B cell (primary cell): ENCODE data around the gene SHC3. TPM values are rescaled to one million over a fixed set of nuclear protein-coding genes. Genes with fewer than 3 reads are reported as not detected.

Source experiments
- ATAC-seq: fragments of 200-7000 bp; cut with Tn5 transposase; one replicate; pipeline ENCODE4 v1.10.0; 2021; ENCODE audit warnings: low read depth, mild to moderate bottlenecking, moderate number of reproducible peaks, moderate library complexity
- CTCF ChIA-PET: fragments of 350-600 bp; sonication (Branson Sonifier 250); formaldehyde crosslinking; loops from one replicate; lab custom pipeline; 2021; ENCODE audit warnings: antibody characterized with exemption, inconsistent platforms; lab: Charles Lee
- POLR2A ChIA-PET: fragments of 350-600 bp; sonication (Branson Sonifier 250); formaldehyde crosslinking; loops from one replicate; lab custom pipeline; 2021; ENCODE audit warnings: antibody characterized with exemption; lab: Charles Lee
- DNase-seq: peaks from one replicate; pipeline ENCODE4 v3.0.0; 2013
- H2AFZ ChIP-seq: 2 replicates; pipeline ENCODE4 v1.6.1; 2012; ENCODE audit warnings: mild to moderate bottlenecking, low read depth, low read length; ENCODE audit not compliant: insufficient read depth, poor library complexity, severe bottlenecking
- H3K27ac ChIP-seq, 2 donors: 1 replicate in 1 of 2; 2 replicates in 1 of 2; pipeline ENCODE4 v1.5.1; 2012 to 2013; ENCODE audit warnings: low read length in 2 of 2, mild to moderate bottlenecking in 2 of 2, moderate library complexity in 1 of 2
- H3K27me3 ChIP-seq, 4 experiments: fragments of 200-600 bp in 1 of 4; sonication (generic) in 1 of 4; replicated peaks in 1 of 4; 1 replicate in 2 of 4; 2 replicates in 2 of 4; pipeline versions ENCODE4 v1.6.1 to v1.7.0; 2013 to 2016; ENCODE audit warnings: low read length in 3 of 4, mild to moderate bottlenecking in 2 of 4, mixed read lengths in 1 of 4, moderate library complexity in 1 of 4; ENCODE audit not compliant: insufficient read depth in 4 of 4, control insufficient read depth in 3 of 4; ENCODE audit errors: control extremely low read depth in 1 of 4
- H3K36me3 ChIP-seq, 2 experiments: replicated peaks in 1 of 2; 1 replicate in 1 of 2; 2 replicates in 1 of 2; pipeline versions ENCODE4 v1.6.1 to v1.7.1; 2013; ENCODE audit warnings: low read length in 1 of 2; ENCODE audit not compliant: insufficient read depth in 2 of 2, control insufficient read depth in 1 of 2; ENCODE audit errors: control extremely low read depth in 1 of 2, extremely low read depth in 1 of 2
- H3K4me1 ChIP-seq, 2 donors: fragments of 200-600 bp in 1 of 2; sonication (generic) in 1 of 2; 1 replicate in 1 of 2; 2 replicates in 1 of 2; pipeline versions ENCODE4 v1.5.1 to v1.6.1; 2013 to 2017; ENCODE audit warnings: low read length in 2 of 2; ENCODE audit not compliant: control insufficient read depth in 2 of 2, insufficient read depth in 2 of 2
- H3K4me2 ChIP-seq: replicated peaks from 2 replicates; pipeline ENCODE3; 2012; ENCODE audit warnings: mild to moderate bottlenecking, low read depth, low read length; ENCODE audit not compliant: poor library complexity, severe bottlenecking
- H3K4me3 ChIP-seq, 5 experiments: fragments of 200-600 bp in 1 of 5; sonication (generic) in 1 of 5; 1 replicate in 3 of 5; 2 replicates in 2 of 5; pipeline versions ENCODE4 v1.5.1 to v1.7.0; 2011 to 2016; ENCODE audit warnings: low read length in 4 of 5, mild to moderate bottlenecking in 4 of 5, low read depth in 2 of 5, control low read depth in 1 of 5, moderate library complexity in 1 of 5; ENCODE audit not compliant: insufficient read depth in 1 of 5; ENCODE audit errors: control extremely low read depth in 1 of 5, extremely low read depth in 1 of 5
- H3K79me2 ChIP-seq: fragments of 200-600 bp; sonication (generic); one replicate; pipeline ENCODE4 v1.6.0; 2016; ENCODE audit warnings: low read length; ENCODE audit not compliant: control insufficient read depth, insufficient read depth
- H3K9ac ChIP-seq: fragments of 200-600 bp; sonication (generic); 2 replicates; pipeline ENCODE4 v1.6.1; 2017; ENCODE audit warnings: mild to moderate bottlenecking, low read length, moderate library complexity
- H3K9me3 ChIP-seq, 3 donors: one replicate each; pipeline versions ENCODE4 v1.6.1 to v1.7.1; 2013; ENCODE audit warnings: low read length in 2 of 3; ENCODE audit not compliant: control insufficient read depth in 2 of 3, insufficient read depth in 1 of 3; ENCODE audit errors: control extremely low read depth in 1 of 3
- H4K20me1 ChIP-seq: 2 replicates; pipeline ENCODE4 v1.6.0; 2012; ENCODE audit warnings: mild to moderate bottlenecking, low read length; ENCODE audit not compliant: insufficient read depth, control insufficient read depth, poor library complexity, severe bottlenecking
- H3K27ac Mint-ChIP-seq: one replicate; pipeline ENCODE4 v1.8.0; 2021; ENCODE audit warnings: mixed read lengths
- H3K27me3 Mint-ChIP-seq: one replicate; pipeline ENCODE4 v1.8.0; 2021; ENCODE audit warnings: mixed read lengths
- H3K4me1 Mint-ChIP-seq: one replicate; pipeline ENCODE4 v1.8.0; 2021; ENCODE audit warnings: mixed read lengths
- H3K4me3 Mint-ChIP-seq: one replicate; pipeline ENCODE4 v1.8.0; 2021; ENCODE audit warnings: mixed read lengths
- H3K9me3 Mint-ChIP-seq: one replicate; pipeline ENCODE4 v1.8.0; 2022; ENCODE audit warnings: mixed read lengths; ENCODE audit not compliant: insufficient read depth
- EZH2 ChIP-seq: IDR thresholded peaks from 2 replicates; pipeline ENCODE4 v1.6.1; 2012; ENCODE audit warnings: borderline replicate concordance, low read depth, mild to moderate bottlenecking, moderate library complexity, low read length; ENCODE audit not compliant: insufficient read depth, poor library complexity, severe bottlenecking
- WGBS: methylation state at CpG from one replicate; pipeline ENCODE4 v1.1.5; 2013; ENCODE audit warnings: missing lambda C conversion rate; ENCODE audit not compliant: insufficient coverage; 5-methylcytosine and 5-hydroxymethylcytosine counted together
- intact Hi-C: fragments of 100-400 bp; cut with micrococcal nuclease; formaldehyde crosslinking; loops from one replicate; pipeline ENCODE4 v1.10.0; 2022
- polyA plus RNA-seq: library from polyadenylated mRNA; depleted of rRNA; stranded (reverse); fragments of >200 nt; gene quantifications from 2 replicates; pipeline ENCODE4 v1.2.3, GENCODE V29; 2012
- total RNA-seq, 2 donors: library from RNA; stranded (reverse); fragments of 120-200 nt in 1 of 2; gene quantifications; 1 replicate in 1 of 2; 2 replicates in 1 of 2; pipeline versions ENCODE4 v1.2.3 to v1.2.4, GENCODE V29; 2013 to 2022
- TF ChIP-seq, protein P1 (sequence below): fragments of 200-600 bp; IDR thresholded peaks from one replicate; pipeline ENCODE4 v1.8.0; 2022; ENCODE audit warnings: antibody characterized with exemption, mild to moderate bottlenecking

Gene SHC3
- total and polyA plus RNA-seq, 2 donors (not counting 1 experiment from before 2014, with no cell fraction given) = 0.03 TPM; not detected in 1

GRCh38 chr9:88998503-88998902 lies 180.1 kb downstream of the SHC3 start:
- Histone ChIP-seq H3K36me3 (no peaks in the 10 kb centered on the region), H3K9ac (no peak overlapping the region), H3K4me3 (no peak overlapping the region), H3K27me3 (peaks cover 0 to 19% (median 5%) of the 10 kb centered on the region in 4 experiments), H4K20me1 (no peaks in the 10 kb centered on the region), H2AFZ (no peak overlapping the region), H3K4me1 (peaks cover 3 to 7% of the 10 kb centered on the region in 2 donors), H3K79me2 (no peaks in the 10 kb centered on the region), H3K9me3 (no peaks in the 10 kb centered on the region), H3K4me2 (no peak overlapping the region), H3K27ac (no peak overlapping the region)
- WGBS = 10% methylated on average over 2 of the region's 2 CpGs
- H3K9me3 Mint-ChIP-seq = no peaks in the 10 kb centered on the region
- intact Hi-C loops = no loop called here
- ChIA-PET CTCF (no interaction called here), POLR2A (no interaction called here)
- no peak for ATAC-seq
- H3K4me3 Mint-ChIP-seq = no peak overlapping the region
- peaks cover 3% of the 10 kb centered on the region for H3K4me1 Mint-ChIP-seq
- no peak for DNase-seq
- H3K27me3 Mint-ChIP-seq = peaks cover 26% of the 10 kb centered on the region
- no peak for TF ChIP-seq EZH2
- TF ChIP-seq, protein P1, sequence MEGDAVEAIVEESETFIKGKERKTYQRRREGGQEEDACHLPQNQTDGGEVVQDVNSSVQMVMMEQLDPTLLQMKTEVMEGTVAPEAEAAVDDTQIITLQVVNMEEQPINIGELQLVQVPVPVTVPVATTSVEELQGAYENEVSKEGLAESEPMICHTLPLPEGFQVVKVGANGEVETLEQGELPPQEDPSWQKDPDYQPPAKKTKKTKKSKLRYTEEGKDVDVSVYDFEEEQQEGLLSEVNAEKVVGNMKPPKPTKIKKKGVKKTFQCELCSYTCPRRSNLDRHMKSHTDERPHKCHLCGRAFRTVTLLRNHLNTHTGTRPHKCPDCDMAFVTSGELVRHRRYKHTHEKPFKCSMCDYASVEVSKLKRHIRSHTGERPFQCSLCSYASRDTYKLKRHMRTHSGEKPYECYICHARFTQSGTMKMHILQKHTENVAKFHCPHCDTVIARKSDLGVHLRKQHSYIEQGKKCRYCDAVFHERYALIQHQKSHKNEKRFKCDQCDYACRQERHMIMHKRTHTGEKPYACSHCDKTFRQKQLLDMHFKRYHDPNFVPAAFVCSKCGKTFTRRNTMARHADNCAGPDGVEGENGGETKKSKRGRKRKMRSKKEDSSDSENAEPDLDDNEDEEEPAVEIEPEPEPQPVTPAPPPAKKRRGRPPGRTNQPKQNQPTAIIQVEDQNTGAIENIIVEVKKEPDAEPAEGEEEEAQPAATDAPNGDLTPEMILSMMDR = no peak
- no peak overlapping the region for H3K27ac Mint-ChIP-seq

DNA sequence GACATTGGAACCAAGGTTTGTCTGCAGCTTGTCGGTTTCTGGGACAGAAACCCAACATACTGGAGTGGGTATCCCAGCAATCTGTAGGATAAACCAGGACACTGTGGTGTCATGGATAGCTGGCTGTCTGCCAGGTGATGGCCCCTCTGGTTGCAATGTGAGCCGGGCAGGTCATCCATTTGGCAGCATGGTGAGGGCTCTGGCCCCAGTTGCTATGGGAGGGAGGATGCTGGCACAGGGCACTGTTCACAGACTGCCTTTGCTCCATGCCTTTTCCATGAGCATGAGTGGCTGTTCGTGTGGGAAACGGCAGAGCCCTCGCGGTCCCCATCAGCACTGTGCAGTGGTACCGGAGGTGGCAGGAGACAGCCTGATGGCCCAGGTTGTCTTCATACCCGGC lies 181.0 kb downstream of the SHC3 start:
- intact Hi-C loops = no loop called here
- Mint-ChIP-seq H3K4me3 (no peak overlapping the region), H3K27ac (no peak overlapping the region), H3K27me3 (peaks cover 34% of the 10 kb centered on the region), H3K4me1 (peaks cover 3% of the 10 kb centered on the region), H3K9me3 (no peaks in the 10 kb centered on the region)
- no peak overlapping the region for H3K4me2 ChIP-seq
- peaks cover 3 to 7% of the 10 kb centered on the region in 2 donors for H3K4me1 ChIP-seq
- H3K36me3 ChIP-seq = no peaks in the 10 kb centered on the region
- no peaks in the 10 kb centered on the region for H4K20me1 ChIP-seq
- H3K9me3 ChIP-seq = no peaks in the 10 kb centered on the region
- DNase-seq (no peak), ATAC-seq (no peak)
- H2AFZ ChIP-seq = no peak overlapping the region
- TF ChIP-seq, protein P1 = no peak
- no peak for TF ChIP-seq EZH2
- H3K27ac ChIP-seq = no peak overlapping the region
- no peak overlapping the region for H3K4me3 ChIP-seq
- H3K79me2 ChIP-seq = no peaks in the 10 kb centered on the region
- H3K9ac ChIP-seq = no peak overlapping the region
- ChIA-PET POLR2A (no interaction called here), CTCF (no interaction called here)
- H3K27me3 ChIP-seq = peaks cover 0 to 22% (median 7%) of the 10 kb centered on the region in 4 experiments
- WGBS = 96% methylated on average over 8 of the region's 8 CpGs
